ENCODE data around the gene MRPL57.
"Not testable (repeated sequence)": the region's sequence is repeated elsewhere in the genome, so short reads cannot be mapped to it uniquely, and the experiment has no call there.

MRPL57 gene

DNA sequence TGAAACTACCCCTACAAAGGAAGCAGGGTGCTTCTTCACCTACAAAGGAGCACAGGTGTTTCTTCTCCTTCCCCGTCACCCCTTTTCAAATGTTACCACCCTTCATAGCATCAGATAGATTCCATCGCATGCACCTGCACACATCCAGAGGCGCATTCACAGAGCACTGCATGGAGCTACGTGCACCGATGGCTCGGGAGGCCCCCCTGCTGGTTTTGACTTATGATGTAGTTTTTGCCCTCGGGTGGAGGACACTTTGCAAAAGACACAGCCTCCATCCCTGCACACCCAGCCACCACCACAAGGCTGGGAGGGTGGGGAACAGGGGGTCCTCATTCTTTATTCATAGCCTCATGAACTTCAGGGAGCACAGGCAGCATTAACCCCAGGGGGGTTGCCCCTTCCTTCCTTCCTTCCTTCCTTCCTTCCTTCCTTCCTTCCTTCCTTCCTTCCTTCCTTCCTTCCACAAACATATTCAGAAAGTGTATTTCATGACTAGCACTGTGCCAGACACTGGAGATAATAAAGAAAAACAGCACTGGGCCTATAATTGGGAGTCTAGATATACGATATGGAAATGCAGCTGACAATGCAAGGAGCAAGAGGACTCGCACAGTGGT, 21.3 kb downstream of the MRPL57 start:
- not testable (repeated sequence) for H3K27me3 ChIP-seq (ENCODE audit: insufficient read depth, low read length, poor library complexity); H3K4ac ChIP-seq (ENCODE audit: low read depth, low read length); H4K5ac ChIP-seq (ENCODE audit: low read length); H3K79me2 ChIP-seq (ENCODE audit: control insufficient read depth, insufficient read depth, low read length); H3K79me1 ChIP-seq (ENCODE audit: low read length); H2BK120ac ChIP-seq (ENCODE audit: low read depth, low read length); H3K56ac ChIP-seq (ENCODE audit: low read length); H3K9ac ChIP-seq (ENCODE audit: low read length); H2BK5ac ChIP-seq (ENCODE audit: low read length); H3K4me1 ChIP-seq (ENCODE audit: control insufficient read depth, low read depth, low read length); DNase-seq; H4K8ac ChIP-seq (ENCODE audit: low read depth, low read length); H3K23ac ChIP-seq (ENCODE audit: low read length); H2AK5ac ChIP-seq (ENCODE audit: low read length); H3K4me3 ChIP-seq (ENCODE audit: low read length); H3K4me2 ChIP-seq (ENCODE audit: low read length); H3K27ac ChIP-seq (ENCODE audit: low read depth, low read length); H3K36me3 ChIP-seq (ENCODE audit: control insufficient read depth, insufficient read depth, low read length); H3K18ac ChIP-seq (ENCODE audit: low read length); H2BK15ac ChIP-seq (replicated peaks; ENCODE audit: low read depth)
- no CpG with 5 or more reads among the region's 9 CpGs for WGBS (ENCODE audit: extremely low coverage, insufficient coverage, low lambda C conversion rate)

DNA sequence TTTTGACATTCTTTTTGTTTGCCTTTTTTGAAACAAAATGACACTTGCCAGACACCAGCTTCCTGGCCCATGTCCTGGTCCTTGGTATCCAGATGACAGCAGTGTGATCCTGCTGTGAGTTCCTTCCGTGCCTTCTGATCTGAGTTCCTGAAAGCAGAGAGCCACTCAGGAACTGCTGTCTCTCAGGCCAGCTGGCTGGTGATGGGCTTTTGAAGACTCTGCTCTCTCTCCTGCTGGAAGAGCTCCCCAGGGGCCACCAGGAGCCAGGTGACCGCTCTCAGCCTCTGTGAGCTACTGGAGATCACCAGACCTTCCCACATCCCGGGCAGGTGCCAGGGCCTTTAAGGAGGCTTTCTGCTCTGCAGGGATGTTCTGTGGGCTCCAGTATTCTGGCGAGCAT, 21.9 kb downstream of the MRPL57 start:
- not testable (repeated sequence) for H3K4me1 ChIP-seq (ENCODE audit: control insufficient read depth, low read depth, low read length); H3K4me3 ChIP-seq (ENCODE audit: low read length); H3K79me2 ChIP-seq (ENCODE audit: control insufficient read depth, insufficient read depth, low read length); DNase-seq; H3K4me2 ChIP-seq (ENCODE audit: low read length); H4K8ac ChIP-seq (ENCODE audit: low read depth, low read length); H2BK5ac ChIP-seq (ENCODE audit: low read length); H3K27ac ChIP-seq (ENCODE audit: low read depth, low read length); H3K27me3 ChIP-seq (ENCODE audit: insufficient read depth, low read length, poor library complexity); H3K56ac ChIP-seq (ENCODE audit: low read length); H2BK120ac ChIP-seq (ENCODE audit: low read depth, low read length); H2AK5ac ChIP-seq (ENCODE audit: low read length); H4K5ac ChIP-seq (ENCODE audit: low read length); H3K18ac ChIP-seq (ENCODE audit: low read length); H3K79me1 ChIP-seq (ENCODE audit: low read length); H3K4ac ChIP-seq (ENCODE audit: low read depth, low read length); H3K9ac ChIP-seq (ENCODE audit: low read length); H3K23ac ChIP-seq (ENCODE audit: low read length); H2BK15ac ChIP-seq (replicated peaks; ENCODE audit: low read depth); H3K36me3 ChIP-seq (ENCODE audit: control insufficient read depth, insufficient read depth, low read length)
- no CpG with 5 or more reads among the region's 4 CpGs for WGBS (ENCODE audit: extremely low coverage, insufficient coverage, low lambda C conversion rate)

DNA sequence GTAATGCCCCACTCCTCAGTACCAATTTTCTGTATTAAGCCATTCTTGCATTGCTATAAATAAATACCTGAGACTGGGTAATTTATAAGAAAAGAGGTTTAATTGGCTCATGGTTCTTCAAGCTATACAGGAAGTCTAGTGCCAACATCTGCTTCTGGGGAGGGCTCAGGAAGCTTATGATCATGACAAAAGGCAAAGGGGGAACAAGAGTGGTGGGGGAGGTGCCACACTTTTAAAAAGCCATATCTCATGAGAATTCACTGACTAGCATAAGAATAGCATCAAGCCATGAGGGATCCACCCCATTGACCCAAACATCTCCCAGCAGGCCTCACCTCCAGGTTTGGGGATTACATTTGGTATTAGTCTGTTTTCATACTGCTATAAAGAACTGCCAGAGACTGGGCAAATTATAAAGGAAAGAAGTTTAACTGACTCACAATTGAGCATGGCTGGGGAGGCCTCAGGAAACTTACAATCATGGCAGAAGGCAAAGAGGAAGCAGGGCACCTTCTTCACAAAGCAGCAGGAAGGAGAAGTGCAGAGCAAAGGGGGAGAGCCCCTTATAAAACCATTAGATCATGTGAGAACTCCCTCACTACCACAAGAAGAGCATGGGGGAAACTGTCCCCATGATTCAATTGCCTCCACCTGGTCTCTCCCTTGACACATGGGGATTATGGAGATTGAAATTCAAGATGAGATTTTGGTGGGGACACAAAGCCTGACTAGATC, 25.2 kb downstream of the MRPL57 start:
- not testable (repeated sequence) for H2BK5ac ChIP-seq (ENCODE audit: low read length); H2BK120ac ChIP-seq (ENCODE audit: low read depth, low read length); DNase-seq

DNA sequence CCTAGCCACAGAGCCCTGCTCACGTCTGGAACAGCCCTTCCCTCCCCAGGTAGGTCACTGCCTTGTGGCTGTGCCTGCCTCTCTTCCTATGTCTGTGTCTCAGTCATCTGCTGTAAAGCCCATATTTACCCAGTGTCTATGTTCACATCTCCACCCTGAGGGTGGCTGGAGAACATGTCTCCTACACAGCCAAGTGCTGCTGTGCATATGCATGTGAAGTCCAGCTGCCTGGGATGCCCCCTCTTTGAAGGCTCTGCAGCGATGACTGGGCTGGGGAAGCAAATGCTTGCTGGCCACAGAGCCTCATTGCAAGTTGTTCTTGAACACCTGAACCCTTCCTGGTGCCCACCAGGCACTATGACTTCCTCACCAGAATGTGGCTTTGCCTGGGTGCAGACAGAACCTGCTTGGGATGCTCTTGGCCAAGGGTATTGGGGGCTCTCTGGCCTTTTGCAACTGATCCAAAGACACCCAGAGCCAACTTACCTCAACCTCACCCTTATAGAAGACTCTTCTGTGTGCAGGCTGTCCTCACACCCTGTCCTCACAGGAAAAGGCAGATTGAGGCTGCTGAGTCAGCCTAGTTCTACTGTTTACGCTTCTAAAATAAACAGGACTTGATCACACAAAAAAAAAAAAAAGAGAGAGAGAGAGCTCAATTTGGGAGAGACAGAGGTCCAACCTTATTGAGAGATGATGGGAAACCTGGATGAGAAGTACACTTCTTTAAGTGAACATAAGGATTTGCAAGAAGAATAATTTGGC, 26.5 kb downstream of the MRPL57 start:
- H3K79me1 ChIP-seq (ENCODE audit: low read length): no peaks in the 10 kb centered on the region
- DNase-seq: no peak
- no peak overlapping the region for H2BK15ac ChIP-seq (replicated peaks; ENCODE audit: low read depth)
- no CpG with 5 or more reads among the region's 3 CpGs for WGBS (ENCODE audit: extremely low coverage, insufficient coverage, low lambda C conversion rate)
- no peak overlapping the region for H3K4me2 ChIP-seq (ENCODE audit: low read length)
- no peaks in the 10 kb centered on the region for H3K79me2 ChIP-seq (ENCODE audit: control insufficient read depth, insufficient read depth, low read length)
- no peak overlapping the region for H4K8ac ChIP-seq (ENCODE audit: low read depth, low read length)
- no peak overlapping the region for H3K23ac ChIP-seq (ENCODE audit: low read length)
- no peaks in the 10 kb centered on the region for H3K36me3 ChIP-seq (ENCODE audit: control insufficient read depth, insufficient read depth, low read length)
- H3K56ac ChIP-seq (ENCODE audit: low read length): no peak overlapping the region
- H3K4me1 ChIP-seq (ENCODE audit: control insufficient read depth, low read depth, low read length): no peaks in the 10 kb centered on the region
- no peaks in the 10 kb centered on the region for H3K27me3 ChIP-seq (ENCODE audit: insufficient read depth, low read length, poor library complexity)
- H3K4ac ChIP-seq (ENCODE audit: low read depth, low read length): no peak overlapping the region
- H3K18ac ChIP-seq (ENCODE audit: low read length): no peak overlapping the region
- no peak overlapping the region for H3K9ac ChIP-seq (ENCODE audit: low read length)
- no peak overlapping the region for H3K4me3 ChIP-seq (ENCODE audit: low read length)
- no peak overlapping the region for H2BK5ac ChIP-seq (ENCODE audit: low read length)
- no peak overlapping the region for H3K27ac ChIP-seq (ENCODE audit: low read depth, low read length)
- H2BK120ac ChIP-seq (ENCODE audit: low read depth, low read length): no peak overlapping the region
- no peak overlapping the region for H4K5ac ChIP-seq (ENCODE audit: low read length)
- H2AK5ac ChIP-seq (ENCODE audit: low read length): no peak overlapping the region

More for the DNA sequence above, 25.2 kb downstream of the MRPL57 start:
- not testable (repeated sequence) for H3K27ac ChIP-seq (ENCODE audit: low read depth, low read length); H3K36me3 ChIP-seq (ENCODE audit: control insufficient read depth, insufficient read depth, low read length); H3K9ac ChIP-seq (ENCODE audit: low read length); H4K5ac ChIP-seq (ENCODE audit: low read length); H4K8ac ChIP-seq (ENCODE audit: low read depth, low read length); H3K4me3 ChIP-seq (ENCODE audit: low read length); H3K23ac ChIP-seq (ENCODE audit: low read length); H3K18ac ChIP-seq (ENCODE audit: low read length); H3K79me1 ChIP-seq (ENCODE audit: low read length); H3K4me1 ChIP-seq (ENCODE audit: control insufficient read depth, low read depth, low read length); H3K27me3 ChIP-seq (ENCODE audit: insufficient read depth, low read length, poor library complexity); H2BK15ac ChIP-seq (replicated peaks; ENCODE audit: low read depth); H3K79me2 ChIP-seq (ENCODE audit: control insufficient read depth, insufficient read depth, low read length); H3K56ac ChIP-seq (ENCODE audit: low read length); H3K4ac ChIP-seq (ENCODE audit: low read depth, low read length); H2AK5ac ChIP-seq (ENCODE audit: low read length); H3K4me2 ChIP-seq (ENCODE audit: low read length)

DNA sequence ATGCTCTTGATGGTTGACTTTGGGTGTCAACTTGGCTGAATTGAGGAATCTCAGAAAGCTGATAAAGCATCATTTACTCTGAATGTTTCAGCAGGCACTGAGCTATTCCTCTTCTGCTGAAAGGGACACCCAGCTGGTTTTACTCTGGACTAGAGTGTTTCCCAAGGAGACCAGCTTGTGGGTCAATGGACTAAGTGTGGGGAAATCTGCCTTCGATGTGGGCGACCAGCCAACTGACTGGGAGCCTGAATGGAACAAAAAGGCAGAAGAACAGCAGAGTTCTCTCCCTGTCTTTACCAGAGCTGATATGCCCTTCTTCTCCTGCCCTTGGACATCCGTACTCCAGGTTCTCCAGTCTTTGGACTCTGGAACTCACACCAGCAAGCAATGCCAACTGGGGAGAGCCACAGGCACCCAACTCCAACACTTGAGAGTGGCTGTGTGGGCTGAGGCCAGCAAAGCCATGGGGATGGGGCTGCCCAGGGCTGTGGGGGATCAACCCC, 32.2 kb downstream of the MRPL57 start:
- no peak overlapping the region for H4K5ac ChIP-seq (ENCODE audit: low read length)
- H3K27me3 ChIP-seq (ENCODE audit: insufficient read depth, low read length, poor library complexity): no peaks in the 10 kb centered on the region
- H3K79me2 ChIP-seq (ENCODE audit: control insufficient read depth, insufficient read depth, low read length): no peaks in the 10 kb centered on the region
- H3K4me3 ChIP-seq (ENCODE audit: low read length): no peak overlapping the region
- H3K4ac ChIP-seq (ENCODE audit: low read depth, low read length): no peak overlapping the region
- H2BK5ac ChIP-seq (ENCODE audit: low read length): no peak overlapping the region
- no CpG with 5 or more reads among the region's 3 CpGs for WGBS (ENCODE audit: extremely low coverage, insufficient coverage, low lambda C conversion rate)
- H2AK5ac ChIP-seq (ENCODE audit: low read length): no peak overlapping the region
- H3K56ac ChIP-seq (ENCODE audit: low read length): no peak overlapping the region
- no peak for DNase-seq
- H3K9ac ChIP-seq (ENCODE audit: low read length): no peak overlapping the region
- H2BK120ac ChIP-seq (ENCODE audit: low read depth, low read length): no peak overlapping the region
- no peak overlapping the region for H2BK15ac ChIP-seq (replicated peaks; ENCODE audit: low read depth)
- no peak overlapping the region for H3K18ac ChIP-seq (ENCODE audit: low read length)
- no peak overlapping the region for H3K4me2 ChIP-seq (ENCODE audit: low read length)
- no peaks in the 10 kb centered on the region for H3K79me1 ChIP-seq (ENCODE audit: low read length)
- no peak overlapping the region for H3K27ac ChIP-seq (ENCODE audit: low read depth, low read length)
- no peaks in the 10 kb centered on the region for H3K36me3 ChIP-seq (ENCODE audit: control insufficient read depth, insufficient read depth, low read length)
- no peak overlapping the region for H3K23ac ChIP-seq (ENCODE audit: low read length)
- no peak overlapping the region for H4K8ac ChIP-seq (ENCODE audit: low read depth, low read length)
- H3K4me1 ChIP-seq (ENCODE audit: control insufficient read depth, low read depth, low read length): no peaks in the 10 kb centered on the region
